ENCODE data around the gene ALK.

Gene ALK

GRCh38 chr2:29224693-29225551 is 696.5 kb downstream of the ALK start:
- TF ChIP-seq CTCF (IDR thresholded peaks at IDR 0.05), result no peak

- TF ChIP-seq CTCF (IDR thresholded peaks at IDR 0.05), result no peak
Observed at GRCh38 chr2:29223851-29224692, 697.3 kb downstream of the ALK start.

DNA sequence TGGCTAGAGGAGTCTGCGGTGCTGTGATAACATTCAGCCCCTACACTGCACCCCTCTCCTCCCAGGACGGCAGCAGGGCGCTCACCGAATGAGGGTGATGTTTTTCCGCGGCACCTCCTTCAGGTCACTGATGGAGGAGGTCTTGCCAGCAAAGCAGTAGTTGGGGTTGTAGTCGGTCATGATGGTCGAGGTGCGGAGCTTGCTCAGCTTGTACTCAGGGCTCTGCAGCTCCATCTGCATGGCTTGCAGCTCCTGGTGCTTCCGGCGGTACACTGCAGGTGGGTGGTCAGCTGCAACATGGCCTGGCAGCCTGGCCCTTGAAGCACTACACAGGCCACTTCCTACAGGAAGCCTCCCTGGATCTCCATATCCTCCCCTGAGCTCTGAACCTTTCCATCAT is 698.1 kb downstream of the ALK start:
- TF ChIP-seq CTCF (IDR thresholded peaks at IDR 0.05), result no peak

- TF ChIP-seq CTCF (IDR thresholded peaks at IDR 0.05), result no peak
Observed at GRCh38 chr2:29222381-29223179, 698.8 kb downstream of the ALK start.

GRCh38 chr2:29220506-29221270 is 700.7 kb downstream of the ALK start:
- TF ChIP-seq CTCF (IDR thresholded peaks at IDR 0.05), result no peak

DNA sequence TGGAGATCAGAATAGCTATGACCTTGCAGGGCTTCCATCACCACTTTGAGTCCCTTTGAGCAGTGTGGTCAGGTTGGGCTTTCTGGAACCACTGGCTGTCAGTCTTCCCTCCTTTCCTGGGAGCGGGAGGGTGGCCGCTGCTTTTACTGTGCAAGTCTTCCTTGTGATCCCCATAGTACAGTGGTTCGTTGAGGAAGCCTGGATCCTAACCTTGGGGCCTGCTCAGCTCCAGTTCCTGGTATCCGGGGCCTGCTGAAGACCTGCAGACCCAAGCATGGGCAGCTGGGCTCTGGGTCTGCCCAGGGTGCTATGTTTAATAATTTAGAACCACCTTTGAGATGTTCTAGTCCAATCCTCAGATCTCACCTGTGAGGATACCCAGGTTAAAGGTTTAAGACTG is 702.0 kb downstream of the ALK start:
- TF ChIP-seq CTCF (IDR thresholded peaks at IDR 0.05), result no peak

Data from LNCAP (cell line).